HEK293 (cell line): ENCODE measurements around the gene CIROP.
A peak's percentile ranks its signal among the peaks of the same experiment; 100 is the strongest.

ENCODE experiments used
- CTCF ChIA-PET: fragments of 350-600 bp; formaldehyde crosslinking; extraction: SDS; loops from one replicate; lab custom pipeline; 2021; ENCODE audit warnings: antibody characterized with exemption; lab: Yijun Ruan, JAX
- POLR2A ChIA-PET: fragments of 300-600 bp; formaldehyde crosslinking; extraction: SDS; loops from one replicate; lab custom pipeline; 2020; ENCODE audit warnings: antibody characterized with exemption, inconsistent platforms; lab: Yijun Ruan, JAX
- H3K27ac ChIP-seq: fragments of 200-500 bp; sonication (Bioruptor generic); 2 replicates; pipeline ENCODE4 v1.5.1; 2014; ENCODE audit warnings: low read depth, low read length, control low read depth, inconsistent platforms; ENCODE audit errors: extremely low read depth
- H3K36me3 ChIP-seq, 2 experiments: fragments of 200-500 bp in 1 of 2; sonication (Bioruptor generic) in 1 of 2; 1 replicate in 1 of 2; 2 replicates in 1 of 2; pipeline ENCODE4 v1.5.1; 2014 to 2017; ENCODE audit warnings: inconsistent platforms in 2 of 2, low read length in 2 of 2; ENCODE audit not compliant: control insufficient read depth in 2 of 2, insufficient read depth in 1 of 2
- H3K4me1 ChIP-seq: fragments of 200-500 bp; sonication (Bioruptor generic); 2 replicates; pipeline ENCODE4 v1.5.1; 2014; ENCODE audit warnings: mild to moderate bottlenecking, low read length, inconsistent platforms; ENCODE audit not compliant: control insufficient read depth, insufficient read depth
- H3K4me3 ChIP-seq: 2 replicates; pipeline ENCODE4 v1.5.1; 2011; ENCODE audit warnings: low read depth, mild to moderate bottlenecking, control low read depth, low read length, moderate library complexity
- H3K9me3 ChIP-seq: fragments of 200-500 bp; sonication (Bioruptor generic); 2 replicates; pipeline ENCODE4 v1.5.1; 2014; ENCODE audit warnings: low read depth, low read length, inconsistent platforms; ENCODE audit not compliant: control insufficient read depth, insufficient read depth
- PBX3 ChIP-seq: sonication (generic); formaldehyde crosslinking; IDR thresholded peaks from 2 replicates; pipeline ENCODE4 v1.8.1; 2022; ENCODE audit warnings: mild to moderate bottlenecking, moderate library complexity, missing genetic modification reagents
- RBAK ChIP-seq: fragments of 450-650 bp; formaldehyde crosslinking; IDR thresholded peaks from 2 replicates; pipeline ENCODE4 v1.5.1; 2016; ENCODE audit warnings: missing biosample characterization, missing genetic modification characterization
- ZBTB21 ChIP-seq: fragments of 450-650 bp; formaldehyde crosslinking; IDR thresholded peaks from 2 replicates; pipeline ENCODE4 v1.5.1; 2017; ENCODE audit warnings: missing biosample characterization, missing genetic modification characterization
- ZBTB48 ChIP-seq: fragments of 450-650 bp; formaldehyde crosslinking; IDR thresholded peaks from 2 replicates; pipeline ENCODE4 v1.5.1; 2016; ENCODE audit warnings: missing biosample characterization, missing genetic modification characterization
- ZBTB7A ChIP-seq: fragments of 450-650 bp; formaldehyde crosslinking; IDR thresholded peaks from 2 replicates; pipeline ENCODE4 v1.5.1; 2016; ENCODE audit warnings: low read depth, missing biosample characterization, missing genetic modification characterization
- ZEB2 ChIP-seq: fragments of 450-650 bp; formaldehyde crosslinking; IDR thresholded peaks from 2 replicates; pipeline ENCODE4 v1.5.1; 2016; ENCODE audit warnings: missing biosample characterization, missing genetic modification characterization
- ZFP41 ChIP-seq: fragments of 450-650 bp; formaldehyde crosslinking; IDR thresholded peaks from 2 replicates; pipeline ENCODE4 v1.5.1; 2016; ENCODE audit warnings: missing biosample characterization, missing genetic modification characterization, borderline replicate concordance
- ZNF133 ChIP-seq: fragments of 450-650 bp; formaldehyde crosslinking; IDR thresholded peaks from 2 replicates; pipeline ENCODE4 v1.5.1; 2016; ENCODE audit warnings: missing biosample characterization, missing genetic modification characterization
- ZNF157 ChIP-seq: fragments of 450-650 bp; formaldehyde crosslinking; IDR thresholded peaks from 2 replicates; pipeline ENCODE4 v1.5.1; 2016; ENCODE audit warnings: missing biosample characterization, missing genetic modification characterization
- ZNF2 ChIP-seq: fragments of 450-650 bp; formaldehyde crosslinking; IDR thresholded peaks from 2 replicates; pipeline ENCODE4 v1.5.1; 2016; ENCODE audit warnings: missing biosample characterization, missing genetic modification characterization
- ZNF335 ChIP-seq: fragments of 450-650 bp; formaldehyde crosslinking; conservative IDR thresholded peaks from 2 replicates; pipeline ENCODE4 v1.5.1; 2016; ENCODE audit warnings: missing biosample characterization, missing genetic modification characterization
- ZNF366 ChIP-seq: fragments of 450-650 bp; formaldehyde crosslinking; conservative IDR thresholded peaks from 2 replicates; pipeline ENCODE4 v1.5.1; 2016; ENCODE audit warnings: missing biosample characterization, missing genetic modification characterization
- ZNF639 ChIP-seq: fragments of 450-650 bp; formaldehyde crosslinking; IDR thresholded peaks from 2 replicates; pipeline ENCODE4 v1.5.1; 2016; ENCODE audit warnings: missing biosample characterization, missing genetic modification characterization
- ZNF654 ChIP-seq: fragments of 450-650 bp; formaldehyde crosslinking; IDR thresholded peaks from 2 replicates; pipeline ENCODE4 v1.5.1; 2016; ENCODE audit warnings: low read depth, missing biosample characterization, missing genetic modification characterization
- ZNF785 ChIP-seq: fragments of 450-650 bp; formaldehyde crosslinking; IDR thresholded peaks from 2 replicates; pipeline ENCODE4 v1.5.1; 2016; ENCODE audit warnings: missing biosample characterization, missing genetic modification characterization
- ZNF830 ChIP-seq: fragments of 450-650 bp; IDR thresholded peaks from 2 replicates; pipeline ENCODE4 v1.5.0; 2018; ENCODE audit warnings: missing biosample characterization, missing genetic modification characterization, low read depth, mild to moderate bottlenecking, moderate library complexity
- TF ChIP-seq, protein P1 (sequence below): fragments of 450-650 bp; formaldehyde crosslinking; IDR thresholded peaks from 2 replicates; pipeline ENCODE4 v1.5.1; 2016; ENCODE audit warnings: missing biosample characterization, missing genetic modification characterization, low read depth
- TF ChIP-seq, protein P2 (sequence below): fragments of 450-650 bp; formaldehyde crosslinking; IDR thresholded peaks from 2 replicates; pipeline ENCODE4 v1.5.1; 2016; ENCODE audit warnings: missing biosample characterization, missing genetic modification characterization, low read depth
- TF ChIP-seq, protein P3 (sequence below): fragments of 450-650 bp; formaldehyde crosslinking; IDR thresholded peaks from 2 replicates; pipeline ENCODE4 v1.5.1; 2017; ENCODE audit warnings: missing biosample characterization, missing genetic modification characterization
- TF ChIP-seq, protein P4 (sequence below): fragments of 450-650 bp; formaldehyde crosslinking; IDR thresholded peaks from 2 replicates; pipeline ENCODE4 v1.5.1; 2016; ENCODE audit warnings: missing biosample characterization, missing genetic modification characterization

Gene CIROP

GRCh38 chr14:23145794-23146350 is 41.1 kb upstream of the CIROP start (continued):
- TF ChIP-seq, protein P1, sequence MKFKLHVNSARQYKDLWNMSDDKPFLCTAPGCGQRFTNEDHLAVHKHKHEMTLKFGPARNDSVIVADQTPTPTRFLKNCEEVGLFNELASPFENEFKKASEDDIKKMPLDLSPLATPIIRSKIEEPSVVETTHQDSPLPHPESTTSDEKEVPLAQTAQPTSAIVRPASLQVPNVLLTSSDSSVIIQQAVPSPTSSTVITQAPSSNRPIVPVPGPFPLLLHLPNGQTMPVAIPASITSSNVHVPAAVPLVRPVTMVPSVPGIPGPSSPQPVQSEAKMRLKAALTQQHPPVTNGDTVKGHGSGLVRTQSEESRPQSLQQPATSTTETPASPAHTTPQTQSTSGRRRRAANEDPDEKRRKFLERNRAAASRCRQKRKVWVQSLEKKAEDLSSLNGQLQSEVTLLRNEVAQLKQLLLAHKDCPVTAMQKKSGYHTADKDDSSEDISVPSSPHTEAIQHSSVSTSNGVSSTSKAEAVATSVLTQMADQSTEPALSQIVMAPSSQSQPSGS (tag by site-specific recombination) = peak; percentile 81
- TF ChIP-seq ZBTB21 (tag by site-specific recombination) (peak; percentile 72), ZNF366 (peak; percentile 29; the same call in 1 of the 2 replicates), ZBTB48 (tag by site-specific recombination) (no peak), ZNF335 (tag by site-specific recombination) (peak; percentile 51), ZBTB7A (tag by site-specific recombination) (no peak), ZNF133 (tag by site-specific recombination) (no peak), ZFP41 (no peak), ZNF785 (tag by site-specific recombination) (no peak), RBAK (tag by site-specific recombination) (no peak), PBX3 (no peak), ZNF830 (tag by site-specific recombination) (no peak), ZNF654 (tag by site-specific recombination) (no peak), ZNF157 (tag by site-specific recombination) (no peak), ZNF639 (tag by site-specific recombination) (no peak), ZNF2 (tag by site-specific recombination) (0 out of 2 replicates have a peak, but pooled peaks have one; percentile 17)
- TF ChIP-seq, protein P2, sequence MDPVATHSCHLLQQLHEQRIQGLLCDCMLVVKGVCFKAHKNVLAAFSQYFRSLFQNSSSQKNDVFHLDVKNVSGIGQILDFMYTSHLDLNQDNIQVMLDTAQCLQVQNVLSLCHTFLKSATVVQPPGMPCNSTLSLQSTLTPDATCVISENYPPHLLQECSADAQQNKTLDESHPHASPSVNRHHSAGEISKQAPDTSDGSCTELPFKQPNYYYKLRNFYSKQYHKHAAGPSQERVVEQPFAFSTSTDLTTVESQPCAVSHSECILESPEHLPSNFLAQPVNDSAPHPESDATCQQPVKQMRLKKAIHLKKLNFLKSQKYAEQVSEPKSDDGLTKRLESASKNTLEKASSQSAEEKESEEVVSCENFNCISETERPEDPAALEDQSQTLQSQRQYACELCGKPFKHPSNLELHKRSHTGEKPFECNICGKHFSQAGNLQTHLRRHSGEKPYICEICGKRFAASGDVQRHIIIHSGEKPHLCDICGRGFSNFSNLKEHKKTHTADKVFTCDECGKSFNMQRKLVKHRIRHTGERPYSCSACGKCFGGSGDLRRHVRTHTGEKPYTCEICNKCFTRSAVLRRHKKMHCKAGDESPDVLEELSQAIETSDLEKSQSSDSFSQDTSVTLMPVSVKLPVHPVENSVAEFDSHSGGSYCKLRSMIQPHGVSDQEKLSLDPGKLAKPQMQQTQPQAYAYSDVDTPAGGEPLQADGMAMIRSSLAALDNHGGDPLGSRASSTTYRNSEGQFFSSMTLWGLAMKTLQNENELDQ (tag by site-specific recombination) = no peak
- TF ChIP-seq, protein P3, sequence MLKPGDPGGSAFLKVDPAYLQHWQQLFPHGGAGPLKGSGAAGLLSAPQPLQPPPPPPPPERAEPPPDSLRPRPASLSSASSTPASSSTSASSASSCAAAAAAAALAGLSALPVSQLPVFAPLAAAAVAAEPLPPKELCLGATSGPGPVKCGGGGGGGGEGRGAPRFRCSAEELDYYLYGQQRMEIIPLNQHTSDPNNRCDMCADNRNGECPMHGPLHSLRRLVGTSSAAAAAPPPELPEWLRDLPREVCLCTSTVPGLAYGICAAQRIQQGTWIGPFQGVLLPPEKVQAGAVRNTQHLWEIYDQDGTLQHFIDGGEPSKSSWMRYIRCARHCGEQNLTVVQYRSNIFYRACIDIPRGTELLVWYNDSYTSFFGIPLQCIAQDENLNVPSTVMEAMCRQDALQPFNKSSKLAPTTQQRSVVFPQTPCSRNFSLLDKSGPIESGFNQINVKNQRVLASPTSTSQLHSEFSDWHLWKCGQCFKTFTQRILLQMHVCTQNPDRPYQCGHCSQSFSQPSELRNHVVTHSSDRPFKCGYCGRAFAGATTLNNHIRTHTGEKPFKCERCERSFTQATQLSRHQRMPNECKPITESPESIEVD (tag by site-specific recombination) = 0 out of 2 replicates have a peak, but pooled peaks have one; percentile 17

DNA sequence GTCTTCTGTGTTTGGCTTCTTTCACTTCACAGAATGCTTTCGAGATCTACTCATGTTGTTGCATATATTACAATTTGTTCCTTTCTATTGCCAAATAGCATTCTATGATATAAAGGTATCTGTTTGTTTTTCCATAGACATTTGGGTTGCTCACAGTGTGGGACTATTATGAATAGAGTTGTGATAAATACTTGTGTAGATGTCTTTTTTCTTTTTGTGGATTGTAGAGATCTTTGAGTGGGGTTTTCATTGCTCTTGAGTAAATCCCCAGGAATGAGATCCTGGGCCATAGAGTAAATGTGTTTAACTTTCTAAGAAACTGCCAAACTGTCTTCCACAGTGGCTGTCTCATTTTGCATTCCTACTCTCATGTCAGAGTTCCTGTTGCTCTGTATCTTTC is 39.1 kb upstream of the CIROP start:
- POLR2A ChIA-PET = no interaction called here
- H3K4me1 ChIP-seq = 0 out of 2 replicates have a peak, but pooled peaks cover 2% of the 10 kb centered on the region
- H3K4me3 ChIP-seq = no peak overlapping the region
- no peaks in the 10 kb centered on the region for H3K9me3 ChIP-seq
- CTCF ChIA-PET = interaction anchor here (0.7 to 3.2 kb wide), 8 partner anchors 19 to 522 kb away, joined by 3 to 20 read pairs (median 4); partner anchors contain the start of gene SLC7A8
- H3K36me3 ChIP-seq = peaks cover 0 to 7% of the 10 kb centered on the region in 2 experiments; a peak in 1 of 3 replicates
- TF ChIP-seq ZEB2 (tag by site-specific recombination) = no peak
- TF ChIP-seq, protein P4, sequence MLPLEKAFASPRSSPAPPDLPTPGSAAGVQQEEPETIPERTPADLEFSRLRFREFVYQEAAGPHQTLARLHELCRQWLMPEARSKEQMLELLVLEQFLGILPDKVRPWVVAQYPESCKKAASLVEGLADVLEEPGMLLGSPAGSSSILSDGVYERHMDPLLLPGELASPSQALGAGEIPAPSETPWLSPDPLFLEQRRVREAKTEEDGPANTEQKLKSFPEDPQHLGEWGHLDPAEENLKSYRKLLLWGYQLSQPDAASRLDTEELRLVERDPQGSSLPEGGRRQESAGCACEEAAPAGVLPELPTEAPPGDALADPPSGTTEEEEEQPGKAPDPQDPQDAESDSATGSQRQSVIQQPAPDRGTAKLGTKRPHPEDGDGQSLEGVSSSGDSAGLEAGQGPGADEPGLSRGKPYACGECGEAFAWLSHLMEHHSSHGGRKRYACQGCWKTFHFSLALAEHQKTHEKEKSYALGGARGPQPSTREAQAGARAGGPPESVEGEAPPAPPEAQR (tag by site-specific recombination) = no peak
- no peak overlapping the region for H3K27ac ChIP-seq
